GM21390 (cell line): Measurements from ENCODE around the gene MLX.
"Not testable (repeated sequence)": the region's sequence is repeated elsewhere in the genome, so short reads cannot be mapped to it uniquely, and the experiment has no call there.

Experiments used
- ATAC-seq: cut with Tn5 transposase; IDR thresholded peaks from one replicate; pipeline ENCODE4 v1.9.1; 2021; ENCODE audit not compliant: unreplicated experiment

Gene MLX

GRCh38 chr17:42577532-42578281 lies 10.8 kb downstream of the MLX start, which contains the start of gene PSMC3IP:
Gene PSMC3IP (minus strand): TSS chr17:42577729. CDS start chr17:42577686, 43 bp downstream.
- peak; percentile 63 for ATAC-seq

GRCh38 chr17:42578282-42578869 lies 11.5 kb downstream of the MLX start:
- ATAC-seq: peak; percentile 50

GRCh38 chr17:42579794-42580551 lies 13.1 kb downstream of the MLX start:
- ATAC-seq: no peak

- no peak for ATAC-seq
Observed at GRCh38 chr17:42581744-42582270, 14.9 kb downstream of the MLX start.

- no peak for ATAC-seq
Observed at GRCh38 chr17:42584880-42585279, 18.0 kb downstream of the MLX start.

GRCh38 chr17:42585353-42585752 lies 18.5 kb downstream of the MLX start:
- no peak for ATAC-seq

- no peak for ATAC-seq
Observed at GRCh38 chr17:42586514-42587230, 19.8 kb downstream of the MLX start.

- no peak for ATAC-seq
Observed at GRCh38 chr17:42590886-42591285, 24.0 kb downstream of the MLX start.

GRCh38 chr17:42591411-42591810 lies 24.5 kb downstream of the MLX start:
- no peak for ATAC-seq

- no peak for ATAC-seq
Observed at GRCh38 chr17:42596386-42596785, 29.5 kb downstream of the MLX start.

GRCh38 chr17:42598905-42599304 lies 32.0 kb downstream of the MLX start:
- ATAC-seq: no peak

- no peak for ATAC-seq
Observed at GRCh38 chr17:42603318-42603717, 36.4 kb downstream of the MLX start.

- ATAC-seq: no peak
Observed at GRCh38 chr17:42607769-42608168, 40.9 kb downstream of the MLX start.

- ATAC-seq: peak; percentile 20
Observed at GRCh38 chr17:42608305-42609181, 41.6 kb downstream of the MLX start.

- peak; percentile 82 for ATAC-seq
Observed at GRCh38 chr17:42609182-42609813, 42.4 kb downstream of the MLX start, which contains the start of the genes RETREG3 and TUBG1. Gene RETREG3 (minus strand): TSS chr17:42609374. CDS start chr17:42609324, 50 bp downstream. Gene TUBG1 (plus strand): TSS chr17:42609683. CDS start chr17:42609738, 55 bp downstream.

- ATAC-seq: not testable (repeated sequence)
Observed at GRCh38 chr17:42609814-42610801, 43.2 kb downstream of the MLX start.

- ATAC-seq: no peak
Observed at GRCh38 chr17:42612013-42612412, 45.1 kb downstream of the MLX start.

- no peak for ATAC-seq
Observed at GRCh38 chr17:42613699-42614295, 46.9 kb downstream of the MLX start.
